IMR-90 (cell line): ENCODE measurements around the gene PPP1R10. TPM values are rescaled to one million over a fixed set of nuclear protein-coding genes. Genes with fewer than 3 reads are reported as not detected.

Experiments used
- ATAC-seq: fragments of 200-7000 bp; cut with Tn5 transposase; 2 replicates; pipeline ENCODE4 v1.9.1; 2020; ENCODE audit warnings: low read depth, mild to moderate bottlenecking, moderate library complexity
- BruUV-seq: library from RNA; stranded (reverse); fragments of 400-500 nt; replicated peaks from 2 replicates; lab custom pipeline; 2021; lab: Mats Ljungman, UMichigan
- CTCF ChIA-PET: fragments of 300-600 bp; formaldehyde crosslinking; extraction: SDS; loops from one replicate; lab custom pipeline; 2021; ENCODE audit warnings: antibody characterized with exemption; lab: Yijun Ruan, JAX
- POLR2A ChIA-PET: fragments of 300-600 bp; sonication (Branson Sonifier 250); formaldehyde crosslinking; loops from one replicate; lab custom pipeline; 2022; ENCODE audit warnings: antibody characterized with exemption; ENCODE audit not compliant: unreplicated experiment; lab: Charles Lee
- DNase-seq: peaks from one replicate; pipeline ENCODE4 v3.0.0; 2013
- H2AFZ ChIP-seq: replicated peaks from 2 replicates; pipeline ENCODE3; 2013; ENCODE audit warnings: low read length, mild to moderate bottlenecking; ENCODE audit not compliant: poor library complexity
- H2AK5ac ChIP-seq: 2 replicates; pipeline ENCODE4 v1.6.1; 2013; ENCODE audit warnings: low read depth, low read length, inconsistent platforms
- H2AK9ac ChIP-seq: replicated peaks from 2 replicates; pipeline ENCODE3; 2013; ENCODE audit warnings: mild to moderate bottlenecking, low read depth, low read length, moderate library complexity; ENCODE audit not compliant: poor library complexity
- H2BK120ac ChIP-seq: 2 replicates; pipeline ENCODE4 v1.6.1; 2013; ENCODE audit warnings: low read depth, low read length, inconsistent platforms
- H2BK15ac ChIP-seq: 3 replicates; pipeline ENCODE4 v1.6.1; 2013; ENCODE audit warnings: low read depth, low read length, inconsistent platforms
- H2BK20ac ChIP-seq: 2 replicates; pipeline ENCODE4 v1.6.1; 2013; ENCODE audit warnings: low read depth, mild to moderate bottlenecking, inconsistent platforms, low read length, moderate library complexity
- H2BK5ac ChIP-seq: 2 replicates; pipeline ENCODE4 v1.6.1; 2013; ENCODE audit warnings: mild to moderate bottlenecking, low read depth, low read length, inconsistent platforms; ENCODE audit not compliant: poor library complexity, severe bottlenecking
- H3K14ac ChIP-seq: replicated peaks from 2 replicates; pipeline ENCODE4 v1.6.1; 2013; ENCODE audit warnings: low read depth, low read length, inconsistent platforms
- H3K18ac ChIP-seq: 2 replicates; pipeline ENCODE4 v1.6.1; 2013; ENCODE audit warnings: low read depth, low read length, control low read depth
- H3K23ac ChIP-seq: 2 replicates; pipeline ENCODE4 v1.6.1; 2013; ENCODE audit warnings: low read depth, low read length, inconsistent platforms
- H3K27ac ChIP-seq: 2 replicates; pipeline ENCODE4 v1.5.1; 2013; ENCODE audit warnings: mild to moderate bottlenecking, control low read depth, low read length; ENCODE audit not compliant: insufficient read depth
- H3K27me3 ChIP-seq: 2 replicates; pipeline ENCODE4 v1.6.1; 2013; ENCODE audit warnings: low read length; ENCODE audit not compliant: control insufficient read depth, insufficient read depth
- H3K36me3 ChIP-seq: 2 replicates; pipeline ENCODE4 v1.6.1; 2013; ENCODE audit warnings: low read length, mixed read lengths; ENCODE audit not compliant: control insufficient read depth, insufficient read depth
- H3K4ac ChIP-seq: 2 replicates; pipeline ENCODE4 v1.6.1; 2013; ENCODE audit warnings: low read depth, low read length, inconsistent platforms
- H3K4me1 ChIP-seq: 2 replicates; pipeline ENCODE4 v1.6.1; 2013; ENCODE audit warnings: low read length, mixed read lengths; ENCODE audit not compliant: control insufficient read depth, insufficient read depth
- H3K4me2 ChIP-seq: 2 replicates; pipeline ENCODE4 v1.6.1; 2013; ENCODE audit warnings: low read depth, mild to moderate bottlenecking, control low read depth, low read length, moderate library complexity
- H3K4me3 ChIP-seq: 2 replicates; pipeline ENCODE4 v1.5.1; 2013; ENCODE audit warnings: low read depth, mild to moderate bottlenecking, control low read depth, low read length, moderate library complexity; ENCODE audit not compliant: insufficient read depth
- H3K56ac ChIP-seq: 2 replicates; pipeline ENCODE4 v1.6.1; 2013; ENCODE audit warnings: low read length, inconsistent platforms; ENCODE audit not compliant: insufficient read depth; ENCODE audit errors: extremely low read depth
- H3K79me1 ChIP-seq, 2 experiments: 2 replicates each; pipeline ENCODE4 v1.6.1; 2013; ENCODE audit warnings: low read length in 2 of 2, inconsistent platforms in 1 of 2, low read depth in 1 of 2
- H3K9ac ChIP-seq: 2 replicates; pipeline ENCODE4 v1.6.1; 2013; ENCODE audit warnings: low read depth, low read length, control low read depth
- H3K9me1 ChIP-seq: 2 replicates; pipeline ENCODE4 v1.6.1; 2013; ENCODE audit warnings: low read length, inconsistent platforms; ENCODE audit not compliant: insufficient read depth
- H3K9me3 ChIP-seq: 2 replicates; pipeline ENCODE4 v1.6.1; 2013; ENCODE audit warnings: low read length; ENCODE audit not compliant: control insufficient read depth, insufficient read depth
- H4K20me1 ChIP-seq: 2 replicates; pipeline ENCODE4 v1.6.1; 2013; ENCODE audit warnings: low read length, inconsistent platforms; ENCODE audit not compliant: insufficient read depth
- H4K5ac ChIP-seq: 2 replicates; pipeline ENCODE4 v1.6.1; 2013; ENCODE audit warnings: mild to moderate bottlenecking, low read depth, low read length, control low read depth
- H4K8ac ChIP-seq, 2 experiments: 2 replicates each; pipeline ENCODE4 v1.6.1; 2013; ENCODE audit warnings: low read depth in 2 of 2, low read length in 2 of 2, control low read depth in 1 of 2, inconsistent platforms in 1 of 2
- H4K91ac ChIP-seq: 2 replicates; pipeline ENCODE4 v1.6.1; 2013; ENCODE audit warnings: low read depth, low read length, inconsistent platforms; ENCODE audit not compliant: insufficient read depth
- BHLHE40 ChIP-seq: fragments of 150-350 bp; IDR thresholded peaks from 2 replicates; pipeline ENCODE4 v1.6.1; 2016; ENCODE audit warnings: mild to moderate bottlenecking, low read depth, low read length
- MAFK ChIP-seq: IDR thresholded peaks from 2 replicates; pipeline ENCODE4 v1.6.1; 2012; ENCODE audit warnings: low read depth, low read length, improper control_type of control experiment
- MAZ ChIP-seq: IDR thresholded peaks from 2 replicates; pipeline ENCODE4 v1.6.1; 2012; ENCODE audit warnings: low read depth, mild to moderate bottlenecking, low read length, improper control_type of control experiment, moderate library complexity, borderline replicate concordance
- MXI1 ChIP-seq: IDR thresholded peaks from 2 replicates; pipeline ENCODE4 v1.6.1; 2012; ENCODE audit warnings: low read depth, mild to moderate bottlenecking, low read length, moderate library complexity, borderline replicate concordance
- POLR2A ChIP-seq: IDR thresholded peaks from 2 replicates; pipeline ENCODE4 v1.6.1; 2012; ENCODE audit warnings: mild to moderate bottlenecking, low read depth, low read length
- RAD21 ChIP-seq: IDR thresholded peaks from 2 replicates; pipeline ENCODE4 v1.6.1; 2012; ENCODE audit warnings: low read length, improper control_type of control experiment
- RFX5 ChIP-seq: IDR thresholded peaks from 2 replicates; pipeline ENCODE4 v1.8.0; 2012; ENCODE audit warnings: low read depth, mild to moderate bottlenecking, low read length, moderate library complexity
- SMC3 ChIP-seq: fragments of 150-350 bp; IDR thresholded peaks from 2 replicates; pipeline ENCODE4 v1.6.1; 2016; ENCODE audit warnings: low read depth, mild to moderate bottlenecking, antibody characterized with exemption, low read length, moderate library complexity
- WGBS, 2 experiments: methylation state at CpG; one replicate each; pipeline versions ENCODE4 v1.1.5 to v1.1.7; 2013; ENCODE audit warnings: missing lambda C conversion rate in 2 of 2; ENCODE audit not compliant: insufficient read length in 1 of 2; ENCODE audit errors: extremely low coverage in 2 of 2; 5-methylcytosine and 5-hydroxymethylcytosine counted together
- dilution Hi-C: fragments of 300-500 bp; cut with HindIII; formaldehyde crosslinking; loops from one replicate; pipeline ENCODE4 v1.14.3; 2018; ENCODE audit warnings: low sequenced_read_pairs; ENCODE audit not compliant: unreplicated experiment
- in situ Hi-C: fragments of 300-500 bp; cut with MboI; formaldehyde crosslinking; loops from 3 replicates; pipeline ENCODE4 v1.14.3; 2019; ENCODE audit warnings: low sequenced_read_pairs, inconsistent platforms, mixed read lengths
- intact Hi-C: fragments of 100-400 bp; cut with micrococcal nuclease; formaldehyde crosslinking; loops from 2 replicates; pipeline ENCODE4 v1.10.0; 2022
- polyA plus RNA-seq, 3 experiments: library from polyadenylated mRNA; depleted of rRNA; stranded (reverse); fragments of >200 nt; gene quantifications; 2 replicates each; pipeline ENCODE4 v1.2.3, GENCODE V29; 2012; ENCODE audit warnings: low replicate concordance in 1 of 3
- total RNA-seq: library from RNA; depleted of rRNA; stranded (reverse); fragments of >200 nt; gene quantifications from 2 replicates; pipeline ENCODE4 v1.2.3, GENCODE V29; 2012
- TF ChIP-seq, protein P1 (sequence below): conservative IDR thresholded peaks from 2 replicates; pipeline ENCODE4 v1.5.1; 2012; ENCODE audit warnings: mild to moderate bottlenecking, low read depth, low read length, improper control_type of control experiment
- TF ChIP-seq, protein P2 (sequence below): fragments of 150-350 bp; IDR thresholded peaks from 2 replicates; pipeline ENCODE4 v1.6.1; 2016; ENCODE audit warnings: low read depth, mild to moderate bottlenecking, low read length, moderate library complexity, borderline replicate concordance

The PPP1R10 gene
- total and polyA plus RNA-seq, 2 of the 4 experiments (the other 2 are of a cell fraction), result 18.8 to 21.2 TPM

DNA sequence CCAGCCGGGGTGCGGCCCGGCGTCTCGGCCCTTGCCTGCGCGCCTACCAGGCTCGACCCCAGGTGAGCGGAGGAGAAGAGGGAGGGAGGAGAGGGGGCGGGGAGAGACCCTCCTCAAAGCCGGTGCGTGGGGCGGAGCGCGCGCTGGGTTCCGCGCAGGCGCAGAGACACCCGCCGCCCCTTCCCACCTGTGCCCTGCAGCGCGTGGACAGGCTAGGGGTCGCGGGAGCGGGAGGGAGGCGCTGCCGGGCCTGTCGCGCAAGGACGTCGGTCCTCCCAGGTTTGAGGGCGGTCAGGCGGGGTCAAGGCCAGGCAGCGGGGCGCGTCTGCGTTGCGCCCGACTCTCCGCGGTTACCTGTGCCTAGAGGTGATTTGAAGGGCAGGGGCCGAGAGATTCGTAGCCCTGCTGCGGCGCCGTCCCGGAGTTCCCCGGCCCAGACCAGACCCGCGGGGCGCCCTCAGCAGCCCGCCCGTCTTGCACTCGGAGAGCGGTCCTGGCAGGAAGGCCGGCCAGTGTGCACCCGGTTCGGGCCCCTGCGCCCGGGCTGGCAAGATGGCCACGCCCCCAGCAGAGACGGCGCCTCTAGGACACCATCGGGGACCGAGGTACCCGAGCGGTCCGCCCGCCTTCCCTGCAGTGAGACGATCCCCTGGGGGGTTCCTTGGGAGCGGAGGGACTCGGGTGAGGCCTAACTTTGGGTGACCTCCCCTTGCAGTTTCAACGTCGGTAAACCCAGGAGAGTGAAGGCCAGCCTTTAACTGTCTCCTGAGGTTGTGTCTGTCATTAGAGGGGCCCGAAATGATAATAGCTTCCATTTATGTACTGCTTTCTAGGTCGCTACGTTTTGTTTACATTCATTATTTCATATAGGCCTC, 30.4 kb upstream of the PPP1R10 start:
- Histone ChIP-seq H3K4me2 (peak overlapping the region; percentile 93), H2BK15ac (no peak overlapping the region; the same call in 2 of the 3 replicates), H2BK20ac (no peak overlapping the region), H3K9me1 (no peaks in the 10 kb centered on the region; the same call in 1 of the 2 replicates), H4K91ac (peak overlapping the region; percentile 68; the same call in 1 of the 2 replicates), H3K4ac (peak overlapping the region; percentile 34), H3K27me3 (no peaks in the 10 kb centered on the region), H4K20me1 (peaks cover 4% of the 10 kb centered on the region; the same call in 1 of the 2 replicates), H2BK5ac (peak overlapping the region; percentile 79), H2BK120ac (no peak overlapping the region), H2AFZ (peak overlapping the region; percentile 99), H3K9ac (peak overlapping the region; percentile 85), H3K56ac (peak overlapping the region; percentile 60), H3K23ac (peak overlapping the region; percentile 61), H3K4me1 (no peaks in the 10 kb centered on the region), H2AK9ac (peak overlapping the region; percentile 95), H3K14ac (peak overlapping the region; percentile 49), H3K79me1 (peaks cover 9 to 40% of the 10 kb centered on the region in 2 experiments), H3K27ac (peak overlapping the region; percentile 86), H3K36me3 (peaks cover 34% of the 10 kb centered on the region), H4K5ac (peak overlapping the region; percentile 75), H3K18ac (peak overlapping the region; percentile 1; the same call in 1 of the 2 replicates), H4K8ac (peak overlapping the region; percentile 53 to 81; a peak in 3 of 4 replicates), H3K9me3 (no peaks in the 10 kb centered on the region), H3K4me3 (peak overlapping the region; percentile 93), H2AK5ac (peak overlapping the region; percentile 45)
- dilution Hi-C loops, result no loop called here
- ATAC-seq (peak; percentile 79), DNase-seq (peak; percentile 26)
- in situ Hi-C loops, result no loop called here
- TF ChIP-seq, protein P1, sequence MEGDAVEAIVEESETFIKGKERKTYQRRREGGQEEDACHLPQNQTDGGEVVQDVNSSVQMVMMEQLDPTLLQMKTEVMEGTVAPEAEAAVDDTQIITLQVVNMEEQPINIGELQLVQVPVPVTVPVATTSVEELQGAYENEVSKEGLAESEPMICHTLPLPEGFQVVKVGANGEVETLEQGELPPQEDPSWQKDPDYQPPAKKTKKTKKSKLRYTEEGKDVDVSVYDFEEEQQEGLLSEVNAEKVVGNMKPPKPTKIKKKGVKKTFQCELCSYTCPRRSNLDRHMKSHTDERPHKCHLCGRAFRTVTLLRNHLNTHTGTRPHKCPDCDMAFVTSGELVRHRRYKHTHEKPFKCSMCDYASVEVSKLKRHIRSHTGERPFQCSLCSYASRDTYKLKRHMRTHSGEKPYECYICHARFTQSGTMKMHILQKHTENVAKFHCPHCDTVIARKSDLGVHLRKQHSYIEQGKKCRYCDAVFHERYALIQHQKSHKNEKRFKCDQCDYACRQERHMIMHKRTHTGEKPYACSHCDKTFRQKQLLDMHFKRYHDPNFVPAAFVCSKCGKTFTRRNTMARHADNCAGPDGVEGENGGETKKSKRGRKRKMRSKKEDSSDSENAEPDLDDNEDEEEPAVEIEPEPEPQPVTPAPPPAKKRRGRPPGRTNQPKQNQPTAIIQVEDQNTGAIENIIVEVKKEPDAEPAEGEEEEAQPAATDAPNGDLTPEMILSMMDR, result no peak
- TF ChIP-seq MXI1 (no peak), RAD21 (no peak), MAFK (no peak), RFX5 (no peak), BHLHE40 (no peak), MAZ (no peak), SMC3 (no peak), POLR2A (no peak)
- TF ChIP-seq, protein P2, sequence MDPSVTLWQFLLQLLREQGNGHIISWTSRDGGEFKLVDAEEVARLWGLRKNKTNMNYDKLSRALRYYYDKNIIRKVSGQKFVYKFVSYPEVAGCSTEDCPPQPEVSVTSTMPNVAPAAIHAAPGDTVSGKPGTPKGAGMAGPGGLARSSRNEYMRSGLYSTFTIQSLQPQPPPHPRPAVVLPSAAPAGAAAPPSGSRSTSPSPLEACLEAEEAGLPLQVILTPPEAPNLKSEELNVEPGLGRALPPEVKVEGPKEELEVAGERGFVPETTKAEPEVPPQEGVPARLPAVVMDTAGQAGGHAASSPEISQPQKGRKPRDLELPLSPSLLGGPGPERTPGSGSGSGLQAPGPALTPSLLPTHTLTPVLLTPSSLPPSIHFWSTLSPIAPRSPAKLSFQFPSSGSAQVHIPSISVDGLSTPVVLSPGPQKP, result no peak
- ChIA-PET CTCF (interaction anchor here (0.7 kb wide), 1 partner anchor 28 kb away, joined by 3 read pairs; no protein-coding TSS in a partner anchor), POLR2A (no interaction called here)
- 0% methylated on average over 21 of the region's 78 CpGs; no CpG with 5 or more reads in 1 of the 2 experiments for WGBS, 2 experiments
- no TSS peak for BruUV-seq
- intact Hi-C loops, result no loop called here
